IMR-90 (cell line): ENCODE data around the gene GNL2. TPM values are rescaled to one million over a fixed set of nuclear protein-coding genes. Genes with fewer than 3 reads are reported as not detected.

Source experiments
- ATAC-seq: fragments of 200-7000 bp; cut with Tn5 transposase; 2 replicates; pipeline ENCODE4 v1.9.1; 2020; ENCODE audit warnings: low read depth, mild to moderate bottlenecking, moderate library complexity
- BruUV-seq: library from RNA; stranded (reverse); fragments of 400-500 nt; replicated peaks from 2 replicates; lab custom pipeline; 2021; lab: Mats Ljungman, UMichigan
- CTCF ChIA-PET: fragments of 300-600 bp; formaldehyde crosslinking; extraction: SDS; loops from one replicate; lab custom pipeline; 2021; ENCODE audit warnings: antibody characterized with exemption; lab: Yijun Ruan, JAX
- POLR2A ChIA-PET: fragments of 300-600 bp; sonication (Branson Sonifier 250); formaldehyde crosslinking; loops from one replicate; lab custom pipeline; 2022; ENCODE audit warnings: antibody characterized with exemption; ENCODE audit not compliant: unreplicated experiment; lab: Charles Lee
- DNase-seq: peaks from one replicate; pipeline ENCODE4 v3.0.0; 2013
- H2AFZ ChIP-seq: replicated peaks from 2 replicates; pipeline ENCODE3; 2013; ENCODE audit warnings: low read length, mild to moderate bottlenecking; ENCODE audit not compliant: poor library complexity
- H2AK5ac ChIP-seq: 2 replicates; pipeline ENCODE4 v1.6.1; 2013; ENCODE audit warnings: low read depth, low read length, inconsistent platforms
- H2AK9ac ChIP-seq: replicated peaks from 2 replicates; pipeline ENCODE3; 2013; ENCODE audit warnings: mild to moderate bottlenecking, low read depth, low read length, moderate library complexity; ENCODE audit not compliant: poor library complexity
- H2BK120ac ChIP-seq: 2 replicates; pipeline ENCODE4 v1.6.1; 2013; ENCODE audit warnings: low read depth, low read length, inconsistent platforms
- H2BK15ac ChIP-seq: 3 replicates; pipeline ENCODE4 v1.6.1; 2013; ENCODE audit warnings: low read depth, low read length, inconsistent platforms
- H2BK20ac ChIP-seq: 2 replicates; pipeline ENCODE4 v1.6.1; 2013; ENCODE audit warnings: low read depth, mild to moderate bottlenecking, inconsistent platforms, low read length, moderate library complexity
- H2BK5ac ChIP-seq: 2 replicates; pipeline ENCODE4 v1.6.1; 2013; ENCODE audit warnings: mild to moderate bottlenecking, low read depth, low read length, inconsistent platforms; ENCODE audit not compliant: poor library complexity, severe bottlenecking
- H3K14ac ChIP-seq: replicated peaks from 2 replicates; pipeline ENCODE4 v1.6.1; 2013; ENCODE audit warnings: low read depth, low read length, inconsistent platforms
- H3K18ac ChIP-seq: 2 replicates; pipeline ENCODE4 v1.6.1; 2013; ENCODE audit warnings: low read depth, low read length, control low read depth
- H3K23ac ChIP-seq: 2 replicates; pipeline ENCODE4 v1.6.1; 2013; ENCODE audit warnings: low read depth, low read length, inconsistent platforms
- H3K27ac ChIP-seq: 2 replicates; pipeline ENCODE4 v1.5.1; 2013; ENCODE audit warnings: mild to moderate bottlenecking, control low read depth, low read length; ENCODE audit not compliant: insufficient read depth
- H3K27me3 ChIP-seq: 2 replicates; pipeline ENCODE4 v1.6.1; 2013; ENCODE audit warnings: low read length; ENCODE audit not compliant: control insufficient read depth, insufficient read depth
- H3K36me3 ChIP-seq: 2 replicates; pipeline ENCODE4 v1.6.1; 2013; ENCODE audit warnings: low read length, mixed read lengths; ENCODE audit not compliant: control insufficient read depth, insufficient read depth
- H3K4ac ChIP-seq: 2 replicates; pipeline ENCODE4 v1.6.1; 2013; ENCODE audit warnings: low read depth, low read length, inconsistent platforms
- H3K4me1 ChIP-seq: 2 replicates; pipeline ENCODE4 v1.6.1; 2013; ENCODE audit warnings: low read length, mixed read lengths; ENCODE audit not compliant: control insufficient read depth, insufficient read depth
- H3K4me2 ChIP-seq: 2 replicates; pipeline ENCODE4 v1.6.1; 2013; ENCODE audit warnings: low read depth, mild to moderate bottlenecking, control low read depth, low read length, moderate library complexity
- H3K4me3 ChIP-seq: 2 replicates; pipeline ENCODE4 v1.5.1; 2013; ENCODE audit warnings: low read depth, mild to moderate bottlenecking, control low read depth, low read length, moderate library complexity; ENCODE audit not compliant: insufficient read depth
- H3K56ac ChIP-seq: 2 replicates; pipeline ENCODE4 v1.6.1; 2013; ENCODE audit warnings: low read length, inconsistent platforms; ENCODE audit not compliant: insufficient read depth; ENCODE audit errors: extremely low read depth
- H3K79me1 ChIP-seq, 2 experiments: 2 replicates each; pipeline ENCODE4 v1.6.1; 2013; ENCODE audit warnings: low read length in 2 of 2, inconsistent platforms in 1 of 2, low read depth in 1 of 2
- H3K9ac ChIP-seq: 2 replicates; pipeline ENCODE4 v1.6.1; 2013; ENCODE audit warnings: low read depth, low read length, control low read depth
- H3K9me1 ChIP-seq: 2 replicates; pipeline ENCODE4 v1.6.1; 2013; ENCODE audit warnings: low read length, inconsistent platforms; ENCODE audit not compliant: insufficient read depth
- H3K9me3 ChIP-seq: 2 replicates; pipeline ENCODE4 v1.6.1; 2013; ENCODE audit warnings: low read length; ENCODE audit not compliant: control insufficient read depth, insufficient read depth
- H4K20me1 ChIP-seq: 2 replicates; pipeline ENCODE4 v1.6.1; 2013; ENCODE audit warnings: low read length, inconsistent platforms; ENCODE audit not compliant: insufficient read depth
- H4K5ac ChIP-seq: 2 replicates; pipeline ENCODE4 v1.6.1; 2013; ENCODE audit warnings: mild to moderate bottlenecking, low read depth, low read length, control low read depth
- H4K8ac ChIP-seq, 2 experiments: 2 replicates each; pipeline ENCODE4 v1.6.1; 2013; ENCODE audit warnings: low read depth in 2 of 2, low read length in 2 of 2, control low read depth in 1 of 2, inconsistent platforms in 1 of 2
- H4K91ac ChIP-seq: 2 replicates; pipeline ENCODE4 v1.6.1; 2013; ENCODE audit warnings: low read depth, low read length, inconsistent platforms; ENCODE audit not compliant: insufficient read depth
- BHLHE40 ChIP-seq: fragments of 150-350 bp; IDR thresholded peaks from 2 replicates; pipeline ENCODE4 v1.6.1; 2016; ENCODE audit warnings: mild to moderate bottlenecking, low read depth, low read length
- CEBPB ChIP-seq: IDR thresholded peaks from 2 replicates; pipeline ENCODE4 v1.6.1; 2012; ENCODE audit warnings: low read depth, low read length, improper control_type of control experiment
- CHD1 ChIP-seq: IDR thresholded peaks from 2 replicates; pipeline ENCODE4 v1.6.1; 2012; ENCODE audit warnings: low read depth, low read length, improper control_type of control experiment
- FOS ChIP-seq: fragments of 150-350 bp; IDR thresholded peaks from 2 replicates; pipeline ENCODE4 v1.6.1; 2016; ENCODE audit warnings: low read depth, low read length
- POLR2A ChIP-seq: IDR thresholded peaks from 2 replicates; pipeline ENCODE4 v1.6.1; 2012; ENCODE audit warnings: mild to moderate bottlenecking, low read depth, low read length
- RAD21 ChIP-seq: IDR thresholded peaks from 2 replicates; pipeline ENCODE4 v1.6.1; 2012; ENCODE audit warnings: low read length, improper control_type of control experiment
- WGBS, 2 experiments: methylation state at CpG; one replicate each; pipeline versions ENCODE4 v1.1.5 to v1.1.7; 2013; ENCODE audit warnings: missing lambda C conversion rate in 2 of 2; ENCODE audit not compliant: insufficient read length in 1 of 2; ENCODE audit errors: extremely low coverage in 2 of 2; 5-methylcytosine and 5-hydroxymethylcytosine counted together
- dilution Hi-C: fragments of 300-500 bp; cut with HindIII; formaldehyde crosslinking; loops from one replicate; pipeline ENCODE4 v1.14.3; 2018; ENCODE audit warnings: low sequenced_read_pairs; ENCODE audit not compliant: unreplicated experiment
- in situ Hi-C: fragments of 300-500 bp; cut with MboI; formaldehyde crosslinking; loops from 3 replicates; pipeline ENCODE4 v1.14.3; 2019; ENCODE audit warnings: low sequenced_read_pairs, inconsistent platforms, mixed read lengths
- intact Hi-C: fragments of 100-400 bp; cut with micrococcal nuclease; formaldehyde crosslinking; loops from 2 replicates; pipeline ENCODE4 v1.10.0; 2022
- polyA plus RNA-seq, 3 experiments: library from polyadenylated mRNA; depleted of rRNA; stranded (reverse); fragments of >200 nt; gene quantifications; 2 replicates each; pipeline ENCODE4 v1.2.3, GENCODE V29; 2012; ENCODE audit warnings: low replicate concordance in 1 of 3
- total RNA-seq: library from RNA; depleted of rRNA; stranded (reverse); fragments of >200 nt; gene quantifications from 2 replicates; pipeline ENCODE4 v1.2.3, GENCODE V29; 2012
- TF ChIP-seq, protein P1 (sequence below): fragments of 150-350 bp; IDR thresholded peaks from 2 replicates; pipeline ENCODE4 v1.6.1; 2016; ENCODE audit warnings: low read depth, mild to moderate bottlenecking, low read length, moderate library complexity, borderline replicate concordance

The GNL2 gene
- total and polyA plus RNA-seq, 2 of the 4 experiments (the other 2 are of a cell fraction) = 42.9 to 77.4 TPM

DNA sequence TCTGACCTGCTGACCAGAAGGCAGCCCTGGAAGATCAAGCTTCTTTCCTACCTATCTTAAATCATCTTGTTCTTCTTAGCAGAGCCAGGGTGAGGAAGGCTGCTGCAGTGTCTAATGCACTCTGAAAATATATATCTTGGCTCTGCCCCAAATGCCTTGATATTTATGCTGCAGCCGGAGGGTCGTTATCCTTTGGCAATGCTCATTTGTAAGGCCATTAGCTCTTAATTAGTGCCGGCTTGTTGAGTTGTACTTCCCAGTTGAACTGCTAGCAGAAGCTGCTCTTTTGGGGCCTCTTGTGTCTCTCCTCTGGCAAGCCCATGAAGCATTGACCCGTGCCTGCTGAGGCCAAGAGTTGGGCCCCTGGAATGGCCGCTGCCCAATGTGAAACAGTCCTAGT lies 4.2 kb upstream of the GNL2 start:
- Histone ChIP-seq H4K5ac (no peak overlapping the region), H3K9me3 (no peaks in the 10 kb centered on the region), H3K4me2 (no peak overlapping the region), H2BK5ac (no peak overlapping the region), H2AFZ (no peak overlapping the region), H2AK9ac (no peak overlapping the region), H2BK120ac (no peak overlapping the region), H3K56ac (no peak overlapping the region), H3K27ac (no peak overlapping the region), H4K91ac (no peak overlapping the region), H2AK5ac (no peak overlapping the region), H2BK15ac (no peak overlapping the region), H3K27me3 (peaks cover 20% of the 10 kb centered on the region), H3K4me3 (no peak overlapping the region), H3K9ac (no peak overlapping the region), H4K20me1 (no peaks in the 10 kb centered on the region), H3K4me1 (no peaks in the 10 kb centered on the region), H2BK20ac (no peak overlapping the region), H3K14ac (no peak overlapping the region), H3K18ac (no peak overlapping the region), H3K23ac (no peak overlapping the region), H3K9me1 (no peaks in the 10 kb centered on the region), H3K36me3 (no peaks in the 10 kb centered on the region), H3K79me1 (peaks cover 0 to 8% of the 10 kb centered on the region in 2 experiments; a peak in 1 of 4 replicates), H4K8ac (no peak overlapping the region), H3K4ac (no peak overlapping the region)
- TF ChIP-seq, protein P1, sequence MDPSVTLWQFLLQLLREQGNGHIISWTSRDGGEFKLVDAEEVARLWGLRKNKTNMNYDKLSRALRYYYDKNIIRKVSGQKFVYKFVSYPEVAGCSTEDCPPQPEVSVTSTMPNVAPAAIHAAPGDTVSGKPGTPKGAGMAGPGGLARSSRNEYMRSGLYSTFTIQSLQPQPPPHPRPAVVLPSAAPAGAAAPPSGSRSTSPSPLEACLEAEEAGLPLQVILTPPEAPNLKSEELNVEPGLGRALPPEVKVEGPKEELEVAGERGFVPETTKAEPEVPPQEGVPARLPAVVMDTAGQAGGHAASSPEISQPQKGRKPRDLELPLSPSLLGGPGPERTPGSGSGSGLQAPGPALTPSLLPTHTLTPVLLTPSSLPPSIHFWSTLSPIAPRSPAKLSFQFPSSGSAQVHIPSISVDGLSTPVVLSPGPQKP = no peak
- TF ChIP-seq CHD1 = no peak
- no peak for TF ChIP-seq FOS
- TF ChIP-seq RAD21 = no peak
- no peak for TF ChIP-seq POLR2A
- TF ChIP-seq CEBPB = no peak
- no peak for TF ChIP-seq BHLHE40
- ChIA-PET POLR2A (no interaction called here), CTCF (no interaction called here)
- dilution Hi-C loops (no loop called here), in situ Hi-C loops (loop anchor here (25.0 kb wide), 2 partner anchors 412 to 1212 kb away; partner anchors contain the start of genes FHL3 and UTP11), intact Hi-C loops (loop anchor here (10.0 kb wide), 1 partner anchor 205 kb away; the partner anchor contains the start of genes C1orf122 and YRDC)
- BruUV-seq = no TSS peak
- no peak for DNase-seq
- 24% methylated on average over 2 of the region's 5 CpGs; no CpG with 5 or more reads in 1 of the 2 experiments for WGBS, 2 experiments
- ATAC-seq = no peak
